Gastrocnemius medialis (tissue), 4 donors: ENCODE measurements around the gene TRPV3.

ENCODE experiments used
- CTCF ChIP-seq, 5 experiments: fragments of 450-650 bp in 3 of 5; fragments of 200-600 bp in 2 of 5; sonication (generic) in 2 of 5; IDR thresholded peaks in 4 of 5; conservative IDR thresholded peaks in 1 of 5; 1 replicate in 4 of 5; 2 replicates in 1 of 5; pipeline ENCODE4 v1.5.1; 2016 to 2019; ENCODE audit warnings: antibody characterized with exemption in 5 of 5, mild to moderate bottlenecking in 3 of 5, moderate library complexity in 3 of 5
- POLR2A ChIP-seq, 2 donors: fragments of 450-650 bp; IDR thresholded peaks; one replicate each; pipeline ENCODE4 v1.6.1; 2017; ENCODE audit warnings: antibody characterized with exemption in 2 of 2, mild to moderate bottlenecking in 2 of 2, moderate library complexity in 2 of 2

DNA sequence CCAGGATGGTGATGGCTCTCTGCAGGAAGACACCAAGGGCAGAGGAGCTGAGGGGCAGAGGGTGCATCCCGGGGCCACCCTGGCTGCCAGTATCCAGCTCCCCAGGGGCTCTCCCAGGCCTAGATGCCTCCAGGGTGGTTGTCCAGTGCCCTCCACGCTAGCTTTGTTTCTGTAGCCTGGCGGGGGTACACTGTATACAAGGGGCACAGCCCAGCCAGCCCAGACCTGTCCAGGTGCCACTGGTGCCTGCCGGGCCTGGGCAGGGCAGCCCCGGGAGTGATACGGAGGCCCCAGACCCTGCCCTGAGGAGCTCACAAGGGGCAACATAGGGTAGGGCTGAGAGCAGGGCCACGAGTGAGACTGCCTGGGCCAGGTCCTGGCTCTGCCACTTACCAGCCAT is 14.6 kb upstream of the TRPV3 start:
- TF ChIP-seq CTCF (IDR thresholded peaks at IDR 0.05 in 4 of 5, conservative IDR thresholded peaks at IDR 0.05 in 1 of 5), result no peak
- TF ChIP-seq POLR2A (IDR thresholded peaks at IDR 0.05), result no peak
